HG02981 (cell line): ENCODE measurements around the gene MBP.

ENCODE experiments used
- ATAC-seq: cut with Tn5 transposase; IDR thresholded peaks from one replicate; pipeline ENCODE4 v1.9.1; 2021; ENCODE audit warnings: mild to moderate bottlenecking, moderate library complexity; ENCODE audit not compliant: unreplicated experiment

The MBP gene

GRCh38 chr18:77151772-77152520 is 19.4 kb upstream of the MBP start:
- no peak for ATAC-seq

DNA sequence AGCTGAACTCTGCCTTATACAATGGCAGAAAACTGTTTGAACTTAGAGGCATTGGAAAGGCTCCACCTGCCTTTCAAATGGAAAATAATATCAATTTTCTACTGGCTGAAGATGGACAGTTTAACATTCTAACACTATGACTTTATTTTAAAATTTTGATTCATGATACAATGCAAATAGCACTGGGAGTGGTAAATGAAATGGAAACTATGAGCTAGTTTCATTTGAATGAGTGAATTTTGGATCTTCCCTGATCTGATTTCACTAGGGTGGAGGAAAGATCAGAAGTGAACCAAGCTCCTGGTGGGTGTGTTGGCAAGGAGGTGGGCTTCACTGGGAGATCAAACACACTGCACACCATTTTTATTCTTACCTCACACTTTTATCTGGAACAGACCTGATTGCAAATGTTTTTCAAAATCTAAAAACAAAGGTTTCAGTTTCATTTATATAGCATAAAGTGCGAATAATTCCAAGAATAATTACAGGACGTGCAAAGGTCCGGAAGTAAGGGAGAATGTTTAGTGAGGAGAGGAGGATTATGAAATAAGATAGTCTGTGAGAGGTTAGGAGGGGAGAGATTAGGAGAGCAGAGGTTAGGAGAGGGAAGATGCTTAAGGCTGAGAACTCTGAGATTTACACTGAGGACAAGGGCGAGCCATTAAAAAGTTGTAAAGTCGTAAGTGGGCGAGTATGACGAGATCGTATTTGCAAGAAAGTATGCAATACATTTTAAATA is 18.6 kb upstream of the MBP start:
- no peak for ATAC-seq

GRCh38 chr18:77150588-77150987 is 18.0 kb upstream of the MBP start:
- ATAC-seq: no peak

GRCh38 chr18:77148289-77148688 is 15.7 kb upstream of the MBP start:
- ATAC-seq: no peak

- no peak for ATAC-seq
These were observed 14.9 kb upstream of the MBP start for GRCh38 chr18:77147418-77147852.

GRCh38 chr18:77146249-77147080 is 13.9 kb upstream of the MBP start:
- no peak for ATAC-seq

- no peak for ATAC-seq
These were observed 12.8 kb upstream of the MBP start for GRCh38 chr18:77145364-77145901.

- ATAC-seq: no peak
These were observed 12.0 kb upstream of the MBP start for GRCh38 chr18:77144451-77145118.

DNA sequence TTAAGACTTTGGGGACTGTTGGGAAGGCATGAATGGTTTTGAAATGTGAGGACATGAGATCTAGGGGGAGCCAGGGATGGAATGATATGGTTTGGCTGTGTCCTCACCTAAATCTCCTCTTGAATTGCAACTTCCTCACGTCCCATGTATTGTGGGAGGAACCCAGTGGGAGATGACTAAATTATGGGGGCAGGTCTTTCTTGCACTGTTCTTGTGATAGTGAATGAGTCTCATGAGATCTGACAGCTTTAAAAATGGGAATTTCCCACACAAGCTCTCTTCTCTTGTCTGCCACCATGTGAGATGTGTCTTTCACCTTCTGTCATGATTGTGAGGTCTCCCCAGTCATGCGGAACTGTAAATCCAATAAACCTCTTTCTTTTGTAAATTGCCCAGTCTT is 11.5 kb upstream of the MBP start:
- ATAC-seq: no peak

DNA sequence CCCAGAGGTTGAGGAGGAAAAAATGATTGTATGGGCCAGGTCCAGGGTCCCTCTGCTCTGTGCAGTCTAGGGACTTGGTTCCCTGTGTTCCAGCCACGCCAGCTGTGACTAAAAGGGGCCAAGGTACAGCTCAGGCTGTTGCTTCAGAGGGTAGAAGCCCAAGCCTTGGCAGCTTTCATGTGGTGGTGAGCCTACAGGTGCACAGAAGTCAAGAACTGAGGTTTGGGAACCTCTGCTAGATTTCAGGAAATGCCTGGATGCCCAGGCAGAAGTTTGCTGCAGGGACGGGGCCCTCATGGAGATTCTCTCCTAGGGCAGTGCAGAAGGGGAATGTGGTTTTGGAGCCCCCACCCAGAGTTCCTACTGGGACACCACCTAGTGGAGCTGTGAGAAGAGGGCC is 10.6 kb upstream of the MBP start:
- no peak for ATAC-seq

DNA sequence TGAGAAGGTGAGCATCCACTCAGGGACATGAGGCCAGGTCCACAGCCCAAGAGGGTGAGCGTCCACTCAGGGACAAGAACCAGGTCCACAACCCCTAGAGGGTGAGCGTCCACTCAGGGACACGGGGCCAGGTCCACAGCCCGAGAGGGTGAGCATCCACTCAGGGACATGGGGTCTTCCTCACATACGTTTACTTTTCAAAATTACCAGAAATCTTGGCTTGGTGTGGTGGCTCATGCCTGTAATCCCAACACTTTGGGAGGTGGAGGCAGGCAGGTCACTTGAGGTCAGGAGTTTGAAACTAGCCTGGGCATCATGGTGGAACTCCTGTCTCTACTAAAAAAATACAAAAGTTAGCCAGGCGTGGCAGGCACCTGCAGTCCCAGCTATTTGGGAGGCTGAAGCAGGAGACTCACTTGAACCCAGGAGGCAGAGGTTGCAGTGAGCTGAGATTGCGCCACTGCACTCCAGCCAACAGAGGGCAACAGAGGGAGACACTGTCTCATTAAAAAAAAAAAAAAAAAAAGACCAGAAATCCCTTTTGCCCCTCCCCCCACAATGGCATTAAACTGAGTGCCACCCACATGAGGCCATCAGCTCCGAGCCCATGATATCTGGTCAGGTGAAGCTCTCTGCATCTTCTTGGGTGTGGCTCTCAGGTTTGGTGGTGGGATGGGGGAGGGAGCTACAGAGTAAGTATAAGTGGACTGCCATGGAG is 9.0 kb upstream of the MBP start:
- ATAC-seq: no peak

DNA sequence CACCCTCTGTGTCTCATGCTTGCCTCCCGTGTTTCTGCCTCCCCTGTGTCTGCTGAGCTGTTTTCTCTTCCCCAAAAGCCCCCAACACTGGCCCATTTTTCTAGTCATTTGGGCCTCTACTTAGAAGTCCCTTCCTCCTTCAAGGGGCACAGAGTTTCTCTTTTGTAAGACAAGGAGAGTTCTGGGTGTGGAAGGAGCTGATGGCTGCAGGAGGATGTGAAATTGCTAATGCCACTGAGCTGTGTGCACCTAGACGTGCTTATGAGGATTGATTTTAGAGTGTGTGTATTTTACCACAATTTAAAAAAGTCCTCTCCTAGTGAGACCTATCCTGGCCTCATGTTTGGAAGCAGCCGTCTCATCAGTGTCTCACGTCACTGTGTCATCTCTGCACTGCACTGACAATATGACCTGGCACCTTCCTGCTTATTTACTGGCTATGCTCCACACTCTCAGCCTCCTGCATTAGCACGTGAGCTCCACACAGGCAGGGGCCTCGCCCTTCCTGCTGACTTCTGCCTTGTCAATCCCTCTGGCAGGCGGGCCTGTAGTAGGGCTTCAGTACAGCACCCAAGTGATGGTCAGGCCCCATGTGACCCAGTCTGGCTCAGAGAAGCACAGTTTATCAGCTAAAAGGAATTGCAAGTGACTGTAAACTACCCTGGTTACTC is 8.0 kb upstream of the MBP start:
- ATAC-seq: no peak

- no peak for ATAC-seq
These were observed 7.4 kb upstream of the MBP start for GRCh38 chr18:77140030-77140429.

DNA sequence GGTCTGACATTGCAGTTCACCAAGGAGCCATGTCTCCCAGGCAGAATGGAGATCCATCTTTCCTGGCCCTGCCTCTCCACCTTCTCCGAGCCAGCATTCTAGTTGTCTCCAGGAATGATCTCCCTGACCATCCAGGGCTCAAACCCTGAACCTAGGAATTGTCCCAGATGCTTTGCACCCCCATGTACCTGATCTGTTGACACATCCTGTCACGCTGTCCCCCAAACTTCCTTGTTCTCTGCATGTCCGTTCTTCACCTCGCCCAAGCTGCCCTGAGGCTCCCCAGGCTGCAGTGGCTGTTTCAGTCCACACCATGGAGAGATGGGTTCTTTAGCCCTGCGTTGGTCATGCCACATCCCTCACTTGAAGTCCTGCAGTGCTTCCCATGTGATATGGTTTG is 7.0 kb upstream of the MBP start:
- no peak for ATAC-seq

- no peak for ATAC-seq
These were observed 5.7 kb upstream of the MBP start for GRCh38 chr18:77138270-77138669.

DNA sequence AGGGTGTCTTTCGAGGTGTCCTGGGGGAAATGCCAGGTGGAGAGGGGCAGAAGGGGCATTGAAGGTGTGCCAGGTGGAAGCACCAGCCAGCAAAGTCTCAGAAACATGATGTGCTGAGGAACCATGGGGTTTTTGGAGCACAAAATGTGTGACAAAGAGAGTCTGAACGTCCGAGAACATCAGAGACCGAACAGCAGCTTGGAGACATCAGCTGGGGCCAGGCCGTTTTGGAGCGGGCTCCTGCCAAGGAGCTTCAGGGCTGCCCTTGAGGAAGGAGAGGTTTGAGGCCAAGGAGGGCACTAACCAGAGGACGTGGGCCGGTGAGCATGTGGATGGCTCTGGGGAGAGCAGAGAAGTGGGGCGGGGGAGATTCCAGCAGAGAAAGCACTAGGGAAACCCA is 5.3 kb upstream of the MBP start:
- no peak for ATAC-seq

GRCh38 chr18:77136871-77137665 is 4.5 kb upstream of the MBP start:
- ATAC-seq: no peak

DNA sequence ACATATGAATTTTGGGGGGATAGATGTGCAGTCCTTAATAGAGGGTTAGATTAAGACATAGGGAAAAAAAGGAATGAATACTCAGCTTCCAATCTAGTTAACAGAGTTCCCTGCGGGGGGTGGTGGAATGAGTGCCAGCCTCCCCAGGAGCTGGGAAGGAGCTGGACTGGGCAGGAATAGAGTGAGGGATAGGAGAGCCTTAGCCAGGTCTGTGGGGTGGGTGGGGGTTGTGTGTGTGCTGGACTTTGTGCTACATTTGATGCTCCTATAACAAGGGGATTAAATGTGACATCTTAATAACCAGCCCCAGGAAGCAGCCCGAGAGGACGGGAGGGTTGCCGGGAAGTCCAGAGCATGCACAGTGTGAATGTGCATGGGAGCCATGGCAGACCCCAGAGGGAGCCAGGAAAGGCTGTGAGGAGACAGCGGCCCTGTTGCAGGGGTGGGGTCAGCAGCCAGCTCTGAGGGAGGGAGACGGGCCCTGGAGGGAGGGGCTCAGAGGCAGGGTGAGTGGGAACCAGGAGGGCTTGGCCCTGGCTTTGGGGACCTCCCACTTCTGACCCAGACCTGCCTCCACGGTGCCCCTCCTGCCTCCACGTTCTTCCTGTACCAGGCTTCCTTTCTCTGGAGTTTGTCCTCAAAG is 3.6 kb upstream of the MBP start:
- no peak for ATAC-seq
